ENCODE measurements around the gene IGFBP7. TPM values are rescaled to one million over a fixed set of nuclear protein-coding genes. Genes with fewer than 3 reads are reported as not detected.

The IGFBP7 gene
- total and polyA plus RNA-seq, 2 of the 8 experiments (the other 6 are each of a cell fraction or from before 2014, with no cell fraction given), result 0.17 to 0.48 TPM

DNA sequence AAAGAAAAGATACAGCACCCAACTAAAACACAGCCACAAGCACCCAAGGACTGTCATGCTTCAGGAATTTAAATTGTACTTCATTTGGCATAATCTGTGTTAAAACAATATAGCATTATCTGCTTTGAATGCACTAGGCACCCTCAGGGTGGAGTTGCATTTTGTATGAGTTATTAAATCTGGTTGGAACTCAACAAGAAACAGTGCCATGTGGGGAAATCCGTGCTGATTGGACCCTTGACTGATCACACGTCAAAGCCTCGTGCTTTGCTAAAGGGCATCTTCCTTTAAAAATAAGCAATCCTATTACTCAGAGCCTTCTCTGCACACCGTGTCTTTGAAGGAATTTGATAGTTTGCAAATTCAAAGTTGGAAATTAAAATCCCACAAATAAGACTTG lies 35.4 kb downstream of the IGFBP7 start:
- Histone ChIP-seq H3K27ac (ENCODE audit: low read depth, low read length) (no peak overlapping the region), H3K23me2 (ENCODE audit: low read depth, low read length) (no peaks in the 10 kb centered on the region), H2BK15ac (ENCODE audit: low read length) (no peak overlapping the region), H3K27me3 (replicated peaks in 1 of 4; ENCODE audit: control insufficient read depth in 3 of 4, extremely low read depth in 1 of 4, insufficient read depth in 3 of 4, low read length in 3 of 4) (no peaks in the 10 kb centered on the region), H3K14ac (ENCODE audit: insufficient read length) (no peak overlapping the region), H4K8ac (ENCODE audit: extremely low read depth, insufficient read depth, low read length) (no peak overlapping the region), H4K5ac (ENCODE audit: insufficient read length, low read depth, low read length) (no peak overlapping the region), H3K9me3 (ENCODE audit: insufficient read depth in 2 of 2, low read depth in 1 of 2, low read length in 1 of 2) (no peaks in the 10 kb centered on the region), H2BK20ac (ENCODE audit: low read length) (no peak overlapping the region), H3K56ac (replicated peaks; ENCODE audit: insufficient read length, low read depth, low read length) (no peak overlapping the region), H4K20me1 (replicated peaks in 1 of 2; ENCODE audit: control insufficient read depth in 1 of 2, insufficient read depth in 2 of 2, low read length in 2 of 2) (no peaks in the 10 kb centered on the region), H4K91ac (replicated peaks; ENCODE audit: insufficient read length, low read length) (no peak overlapping the region), H2AK5ac (ENCODE audit: low read depth, low read length) (no peak overlapping the region), H2BK5ac (ENCODE audit: low read depth, low read length) (no peak overlapping the region), H3K79me2 (ENCODE audit: control insufficient read depth in 1 of 2, insufficient read depth in 2 of 2, low read length in 2 of 2) (no peaks in the 10 kb centered on the region), H2BK12ac (ENCODE audit: low read depth, low read length) (no peak overlapping the region), H2BK120ac (replicated peaks; ENCODE audit: low read depth, low read length) (no peak overlapping the region), H3K18ac (ENCODE audit: extremely low read depth, low read length) (no peak overlapping the region), H3K36me3 (ENCODE audit: control insufficient read depth in 2 of 4, insufficient read depth in 4 of 4, low read length in 3 of 4) (no peaks in the 10 kb centered on the region), H3K9ac (replicated peaks in 1 of 4; ENCODE audit: extremely low read depth in 1 of 4, low read depth in 3 of 4, low read length in 3 of 4) (no peak overlapping the region), H3K4me3 (ENCODE audit: extremely low read depth in 1 of 4, insufficient read depth in 2 of 4, low read depth in 3 of 4, low read length in 4 of 4) (no peak overlapping the region), H2AFZ (ENCODE audit: low read length) (no peak overlapping the region), H3K4me1 (replicated peaks in 1 of 4; ENCODE audit: control insufficient read depth in 3 of 4, insufficient read depth in 4 of 4, low read length in 3 of 4) (peaks cover 5 to 6% (median 6%) of the 10 kb centered on the region in 4 experiments; a peak in 6 of 7 replicates), H3K4ac (replicated peaks; ENCODE audit: insufficient read length, low read depth, low read length) (no peak overlapping the region), H3K23ac (ENCODE audit: insufficient read length) (no peak overlapping the region), H3K79me1 (ENCODE audit: low read depth, low read length) (no peaks in the 10 kb centered on the region), H3K4me2 (ENCODE audit: insufficient read depth in 1 of 2, low read depth in 2 of 2, low read length in 2 of 2) (no peak overlapping the region)
- FAIRE-seq (no peak), DNase-seq (ENCODE audit: low read depth in 1 of 2, low spot score in 2 of 2) (no peak)
- WGBS, 2 experiments (ENCODE audit: extremely low coverage in 1 of 2, insufficient coverage in 1 of 2, insufficient read length in 1 of 2, insufficient replicate concordance in 2 of 2, low coverage in 1 of 2, low lambda C conversion rate in 2 of 2, missing lambda C conversion rate in 1 of 2), result 60% methylated on average over 4 of the region's 4 CpGs; no CpG with 5 or more reads in 1 of the 2 experiments
- POLR2A ChIA-PET (ENCODE audit: partially characterized antibody), result no interaction called here
- CTCF ChIA-PET (ENCODE audit: partially characterized antibody), result interaction anchor here (1.0 to 3.3 kb wide), 2 partner anchors 19 to 37 kb away, joined by 3 to 17 read pairs; no protein-coding TSS in a partner anchor
- TF ChIP-seq CBX5 (IDR thresholded peaks at IDR 0.05; ENCODE audit: low read depth, low read length), result no peak
